Fibroblast of skin of abdomen (primary cell): Measurements from ENCODE around the gene CHAT.

Experiments
- DNase-seq: peaks from one replicate; pipeline ENCODE4 v3.0.0-alpha.2; 2013

The CHAT gene

DNA sequence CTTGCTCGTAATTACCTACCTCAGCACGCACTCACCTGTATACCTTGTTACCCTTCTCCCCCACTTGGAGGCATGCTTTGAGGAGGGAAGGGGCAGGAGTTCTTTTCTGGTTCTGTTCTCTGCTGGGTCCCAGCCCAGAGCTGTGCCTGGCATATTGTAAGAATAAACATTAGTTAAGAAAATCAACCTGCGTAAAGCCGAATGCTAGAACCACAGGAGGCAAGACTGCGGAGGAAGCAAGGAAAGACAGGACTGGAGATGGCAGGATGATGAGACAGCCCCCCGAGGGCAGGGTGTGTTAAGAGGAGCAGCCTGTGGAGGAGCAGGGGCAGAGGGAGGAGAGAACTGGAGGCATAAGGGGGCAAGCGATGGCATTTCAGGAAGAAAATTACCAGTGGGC, 75.1 kb downstream of the CHAT start:
- DNase-seq = no peak

DNA sequence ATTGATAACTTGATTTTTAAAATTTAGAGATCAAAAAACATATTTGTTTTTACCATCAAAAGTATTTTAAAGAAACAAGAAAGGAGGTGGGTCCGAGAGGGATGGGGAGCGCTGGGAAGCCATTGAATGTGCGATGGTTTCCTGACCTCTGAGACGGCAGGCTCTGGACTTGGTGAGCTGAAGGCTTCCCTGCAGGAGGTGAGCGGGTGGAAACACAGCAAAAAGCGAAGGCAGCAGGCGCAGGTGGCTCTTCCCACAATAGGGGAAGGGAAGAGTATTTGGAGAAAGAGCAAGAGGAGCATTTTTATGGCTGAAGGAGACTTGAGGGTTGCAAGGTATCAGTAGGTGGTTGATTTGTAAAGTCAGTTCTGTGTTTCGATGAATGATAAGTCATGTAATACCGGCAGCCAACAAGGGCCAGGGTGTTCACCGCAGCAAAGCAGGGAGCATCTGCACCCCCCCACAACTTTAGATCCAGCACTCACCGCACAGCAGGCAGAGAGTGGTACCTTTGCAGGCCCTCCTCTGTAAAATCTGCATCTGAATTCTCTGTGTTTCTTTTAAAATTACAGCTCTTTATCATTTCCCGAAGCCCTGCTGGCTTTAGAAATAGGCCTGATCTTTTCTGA, 76.2 kb downstream of the CHAT start:
- no peak for DNase-seq

DNA sequence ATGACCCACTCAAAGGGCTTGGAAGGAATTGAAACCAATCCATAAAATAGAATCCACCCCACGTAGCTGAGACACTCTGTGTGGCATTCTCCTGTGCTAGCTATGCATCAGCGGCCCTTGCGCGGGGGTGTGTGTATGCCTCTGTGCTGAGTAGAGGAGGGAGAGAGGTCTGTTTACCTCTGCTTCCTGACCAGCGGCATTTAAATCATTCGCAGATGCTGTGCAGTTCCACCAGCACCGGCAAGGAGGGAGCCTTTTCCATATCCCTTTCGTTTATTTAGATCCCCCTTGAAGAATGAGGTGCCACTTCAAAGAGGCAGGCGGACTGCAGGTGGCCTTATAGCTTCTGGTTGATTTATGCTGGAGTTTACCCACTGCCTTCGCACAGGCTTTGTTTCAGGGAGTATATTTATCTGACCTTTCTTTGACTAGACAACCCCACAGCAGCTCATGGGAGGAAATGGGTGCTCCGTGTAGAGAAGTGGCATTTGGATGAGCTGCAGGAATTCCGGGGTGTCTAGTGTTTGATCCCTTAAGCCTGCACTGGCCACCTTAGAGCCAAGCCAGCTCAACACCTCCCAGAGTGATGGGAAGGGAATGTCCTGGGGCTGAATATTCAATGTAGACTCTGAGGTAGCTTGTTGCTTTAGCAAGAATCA, 77.0 kb downstream of the CHAT start:
- DNase-seq = peak; percentile 2

DNA sequence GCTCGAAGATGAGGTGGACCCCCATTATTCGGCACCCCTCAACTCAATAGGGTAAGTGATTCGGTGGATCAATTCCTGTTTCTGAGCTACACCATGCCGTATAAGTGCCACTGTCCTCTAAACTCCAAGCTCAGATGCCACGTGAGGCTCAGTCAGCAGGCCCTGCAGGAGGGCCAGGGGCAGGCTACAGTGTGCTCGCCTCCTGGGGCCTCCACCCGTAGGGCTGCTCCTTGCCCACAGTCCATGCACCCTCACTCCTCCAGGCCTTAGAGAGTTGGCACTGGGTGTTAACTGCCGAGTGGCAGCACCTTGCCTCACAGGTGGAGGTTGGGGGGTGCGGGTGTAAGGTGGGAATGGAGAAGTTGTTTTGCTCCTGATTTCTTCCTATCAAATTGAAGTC, 77.8 kb downstream of the CHAT start:
- DNase-seq = no peak

DNA sequence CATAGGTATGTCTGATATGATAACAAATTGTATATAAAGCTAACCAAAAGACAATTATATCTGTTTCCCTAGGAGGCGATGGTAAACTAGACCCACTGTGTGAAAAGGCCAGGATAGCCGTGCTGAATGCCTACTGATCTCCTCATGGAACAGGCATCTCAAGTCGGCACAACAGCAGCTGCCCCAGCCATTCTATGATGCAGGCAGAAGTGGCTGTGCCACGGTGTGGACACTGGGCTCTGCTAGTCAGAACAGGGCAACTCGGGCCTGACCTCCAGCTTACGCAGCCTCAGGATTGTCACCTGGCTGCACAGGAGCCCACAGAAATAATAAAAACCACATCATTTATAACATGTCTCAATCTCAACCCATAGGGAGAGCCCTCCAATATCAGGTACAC, 80.6 kb downstream of the CHAT start:
- DNase-seq = no peak

DNA sequence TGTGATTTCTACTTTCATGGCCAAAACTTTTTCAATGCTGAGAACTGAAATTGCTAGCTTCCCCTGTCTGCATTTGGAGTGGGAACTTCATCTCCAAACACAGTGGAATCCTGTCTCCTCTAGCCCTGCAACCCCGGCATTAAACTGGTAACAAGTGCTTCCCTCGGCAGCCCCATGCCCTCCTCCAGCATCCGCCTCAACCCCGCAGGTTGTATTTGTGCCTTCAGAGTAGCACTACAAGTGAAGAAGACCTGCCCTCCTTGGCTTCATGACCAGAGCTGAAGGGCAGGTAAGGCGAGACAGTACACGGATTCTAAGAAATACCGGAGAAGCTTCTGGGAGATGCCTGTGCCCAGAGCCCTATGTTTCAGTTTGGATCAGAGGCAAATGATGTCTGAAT, 82.5 kb downstream of the CHAT start:
- DNase-seq = no peak

DNA sequence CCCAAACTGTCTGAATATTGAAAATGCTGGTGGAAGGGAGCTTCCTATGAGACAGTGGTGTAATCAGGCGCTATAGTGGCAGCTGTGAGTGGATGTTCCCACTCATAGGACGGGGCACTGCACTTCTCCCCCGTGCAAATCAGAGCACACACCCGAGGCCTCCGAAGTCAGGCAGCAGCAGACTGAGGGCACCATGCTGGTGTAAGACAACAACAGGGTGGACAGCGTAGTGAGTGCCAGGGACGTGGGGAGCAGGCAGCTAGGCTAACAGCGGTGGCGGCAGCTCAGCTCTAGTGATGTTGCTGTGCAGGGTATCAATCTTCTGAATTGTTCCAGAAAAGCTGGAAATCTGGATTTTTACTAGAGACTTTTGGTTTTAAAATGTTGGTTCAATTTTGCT, 84.8 kb downstream of the CHAT start:
- DNase-seq = no peak

DNA sequence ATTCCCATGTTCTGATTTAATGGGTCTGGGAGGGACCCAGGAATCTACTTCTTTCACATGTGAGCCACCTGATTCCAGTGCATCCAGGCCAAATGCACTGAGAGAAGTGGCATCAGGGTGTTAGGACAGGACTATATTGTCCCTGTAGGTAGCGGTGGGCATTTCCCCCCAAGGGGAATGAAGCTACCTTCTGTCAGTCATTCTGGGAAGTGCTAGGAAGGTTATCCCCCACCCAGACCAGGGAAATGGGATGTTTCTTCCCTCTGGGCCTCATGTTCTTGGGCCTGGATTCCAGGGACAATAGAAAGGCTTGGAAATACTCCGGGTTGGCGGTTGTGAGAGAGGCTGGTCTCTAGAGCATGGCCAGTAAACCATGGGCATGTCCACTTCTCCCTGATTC, 86.4 kb downstream of the CHAT start:
- DNase-seq = no peak

DNA sequence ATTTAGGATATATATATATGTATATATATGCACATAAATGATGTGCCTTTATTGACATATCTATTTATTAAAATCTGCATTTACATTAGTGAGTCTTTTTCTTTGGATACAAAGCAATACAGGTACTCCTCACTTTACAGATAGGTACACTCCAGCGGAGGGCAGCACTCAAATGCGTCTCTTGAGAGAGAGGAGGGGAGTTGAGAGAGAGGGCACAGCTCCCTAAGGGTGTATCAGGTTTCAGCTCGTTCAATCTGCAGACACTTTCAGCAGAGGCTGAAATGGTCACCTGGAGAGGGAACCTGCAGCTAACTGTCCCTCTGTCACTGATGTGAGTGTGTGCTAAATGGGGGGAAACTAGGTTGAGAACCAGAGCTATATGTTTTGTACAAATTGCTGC, 87.2 kb downstream of the CHAT start:
- DNase-seq = no peak

DNA sequence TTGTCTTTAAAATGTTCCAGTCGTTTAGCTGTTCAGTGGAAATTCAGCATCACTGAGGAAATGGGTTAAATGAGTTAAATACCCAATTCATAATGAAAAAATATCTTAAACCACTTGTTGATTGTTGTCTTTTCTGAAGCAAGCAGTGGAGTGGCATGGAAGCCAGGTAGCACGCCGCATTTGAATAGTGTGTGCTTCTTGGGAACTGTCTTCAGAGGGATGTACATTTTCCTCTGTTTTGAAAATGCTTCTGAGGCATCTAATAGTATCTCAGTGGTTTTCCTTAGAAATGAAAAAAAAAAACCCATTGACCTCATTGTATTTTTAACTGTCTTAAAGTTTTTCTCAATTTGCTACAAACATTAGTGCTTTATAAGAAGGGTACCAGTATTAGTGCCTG, 93.7 kb downstream of the CHAT start:
- DNase-seq = no peak

DNA sequence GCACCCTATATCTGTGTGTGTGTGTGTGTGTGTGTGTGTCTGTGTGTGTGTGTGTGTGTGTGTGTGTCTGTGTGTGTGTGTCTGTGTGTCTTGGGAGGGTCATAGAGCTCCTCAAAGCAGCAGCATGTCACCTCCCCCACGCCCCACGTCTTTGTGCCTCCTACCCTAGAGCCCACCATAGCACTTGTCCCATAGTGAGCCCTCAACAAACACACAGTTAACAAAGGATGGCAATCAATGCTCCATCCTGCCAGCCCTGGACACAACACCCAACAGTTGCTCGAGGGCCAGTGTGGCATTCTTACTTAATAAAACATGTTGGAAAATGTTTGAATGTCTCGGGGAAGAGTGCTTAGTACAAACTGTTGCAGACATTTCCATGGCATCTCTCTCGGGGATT, 96.1 kb downstream of the CHAT start:
- DNase-seq = no peak

DNA sequence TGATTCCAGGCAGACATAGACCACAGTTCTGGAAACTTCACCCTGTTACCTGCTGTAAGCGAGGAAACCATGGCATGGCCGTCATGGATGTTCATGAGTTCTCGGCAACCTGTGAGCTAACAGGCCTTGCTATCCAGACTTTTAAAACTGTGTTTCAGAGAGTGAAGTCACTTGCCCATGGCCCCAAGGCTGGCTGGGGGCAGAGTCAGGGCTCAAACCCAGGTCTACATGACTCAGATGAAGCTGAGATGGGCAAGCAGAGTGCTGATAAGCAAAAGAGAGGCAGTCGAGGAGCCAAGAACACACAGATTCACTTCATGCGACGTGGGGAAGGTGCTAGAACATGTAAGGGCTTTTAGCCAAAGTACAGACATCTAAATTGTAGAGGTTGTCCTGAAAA, 97.1 kb downstream of the CHAT start:
- DNase-seq = no peak

DNA sequence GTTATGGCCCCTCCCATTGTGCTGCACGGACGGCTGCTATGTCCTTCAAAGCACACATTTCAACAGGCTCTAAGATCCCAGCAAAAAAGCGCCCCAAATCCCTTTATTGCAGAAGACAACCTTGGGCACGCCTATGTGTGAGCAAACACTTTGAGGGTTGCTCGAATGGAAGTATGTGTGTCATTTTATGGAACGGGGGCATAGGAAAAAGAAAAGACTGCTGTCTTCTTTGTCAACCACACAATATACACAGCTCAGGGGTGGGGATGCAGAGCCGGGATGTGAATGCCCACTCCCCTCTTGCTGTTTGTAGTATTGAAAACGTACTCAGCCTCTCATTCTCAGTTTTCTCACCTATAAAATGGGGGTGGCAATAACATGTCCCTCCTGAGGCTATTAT, 97.6 kb downstream of the CHAT start:
- no peak for DNase-seq

DNA sequence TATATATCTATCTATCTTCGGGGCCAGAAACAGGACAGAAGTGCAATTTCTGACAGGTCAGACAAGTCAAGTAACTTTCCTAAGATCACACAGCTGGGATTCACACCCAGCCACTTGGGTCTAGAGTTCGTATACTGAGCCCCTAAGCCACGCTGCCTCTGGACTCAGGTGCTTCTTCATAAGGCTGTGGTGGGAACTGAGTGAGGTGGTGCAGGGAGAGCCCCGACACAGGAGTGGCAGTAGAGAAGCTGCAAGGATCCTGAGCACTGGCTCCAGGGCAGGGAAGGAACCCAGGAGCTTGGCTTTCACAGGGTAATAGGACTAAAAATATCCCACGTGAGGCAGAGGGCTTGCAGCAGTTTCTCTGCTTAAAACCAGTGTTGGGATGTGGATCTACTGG, 99.4 kb downstream of the CHAT start:
- no peak for DNase-seq
